ENCODE measurements around the gene SLC9A7.
A peak's percentile ranks its signal among the peaks of the same experiment; 100 is the strongest.

The SLC9A7 gene

DNA sequence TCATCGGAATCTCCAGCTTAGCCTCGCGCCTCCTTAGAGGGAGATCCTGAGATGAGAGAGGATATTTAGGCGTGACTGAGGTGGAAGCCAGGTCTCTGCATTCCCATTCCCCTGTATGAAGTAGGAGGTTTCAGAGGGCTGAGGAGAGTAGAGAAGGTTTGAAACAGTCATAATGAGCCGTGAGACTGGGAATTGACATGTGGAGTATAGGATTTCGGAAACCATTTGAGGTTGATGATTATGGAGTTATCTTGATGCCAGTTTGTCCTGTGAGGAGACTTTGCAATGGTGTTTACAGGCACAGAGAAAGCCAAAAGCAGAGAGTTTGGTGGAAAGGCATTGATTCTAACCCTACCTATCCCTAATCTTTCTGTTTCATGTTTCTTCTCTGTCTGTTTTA lies 183.3 kb downstream of the SLC9A7 start:
- CTCF ChIA-PET: interaction anchor here (1.0 to 1.4 kb wide), 2 partner anchors 15 to 21 kb away, joined by 3 to 4 read pairs; no protein-coding TSS in a partner anchor
- Histone ChIP-seq H3K36me3 (ENCODE audit: control insufficient read depth in 2 of 2, insufficient read depth in 1 of 2, low read length in 2 of 2) (no peaks in the 10 kb centered on the region), H3K27ac (ENCODE audit: extremely low read depth, low read depth, low read length) (no peak overlapping the region), H3K9me3 (ENCODE audit: control insufficient read depth, insufficient read depth, low read depth, low read length) (no peaks in the 10 kb centered on the region), H3K4me1 (ENCODE audit: control insufficient read depth, insufficient read depth, low read length) (peaks cover 8% of the 10 kb centered on the region; the same call in 1 of the 2 replicates), H3K4me3 (ENCODE audit: low read depth, low read length) (no peak overlapping the region; the same call in 1 of the 2 replicates)
- TF ChIP-seq ZNF560 (tag by site-specific recombination; IDR thresholded peaks at IDR 0.05; ENCODE audit: borderline replicate concordance) (no peak), ZNF335 (tag by site-specific recombination; conservative IDR thresholded peaks at IDR 0.05) (peak; percentile 38; the same call in 1 of the 2 replicates), GLIS2 (tag by site-specific recombination; IDR thresholded peaks at IDR 0.05) (no peak), ZNF184 (tag by site-specific recombination; IDR thresholded peaks at IDR 0.05) (no peak), REPIN1 (tag by site-specific recombination; IDR thresholded peaks at IDR 0.05; ENCODE audit: low read depth) (no peak), ZNF214 (tag by site-specific recombination; IDR thresholded peaks at IDR 0.05; ENCODE audit: borderline replicate concordance) (no peak), PRDM1 (tag by site-specific recombination; IDR thresholded peaks at IDR 0.05) (no peak), YY2 (tag by site-specific recombination; IDR thresholded peaks at IDR 0.05) (no peak), ZBTB20 (tag by site-specific recombination; IDR thresholded peaks at IDR 0.05) (no peak), ZNF350 (tag by site-specific recombination; IDR thresholded peaks at IDR 0.05) (no peak), ZNF785 (tag by site-specific recombination; IDR thresholded peaks at IDR 0.05) (no peak), ZNF558 (tag by site-specific recombination; IDR thresholded peaks at IDR 0.05) (no peak), ZBTB17 (tag by site-specific recombination; IDR thresholded peaks at IDR 0.05) (0 out of 2 replicates have a peak, but pooled peaks have one; percentile 31), ZNF548 (tag by site-specific recombination; IDR thresholded peaks at IDR 0.05) (no peak), ZNF211 (tag by site-specific recombination; IDR thresholded peaks at IDR 0.05; ENCODE audit: low read depth) (no peak), ZNF266 (tag by site-specific recombination; IDR thresholded peaks at IDR 0.05; ENCODE audit: low read depth) (no peak), ZNF792 (tag by site-specific recombination; IDR thresholded peaks at IDR 0.05) (no peak), IKZF3 (tag by site-specific recombination; IDR thresholded peaks at IDR 0.05) (no peak), ZNF670 (tag by site-specific recombination; IDR thresholded peaks at IDR 0.05; ENCODE audit: low read depth) (no peak), ZBTB21 (tag by site-specific recombination; IDR thresholded peaks at IDR 0.05) (no peak), ZNF239 (tag by site-specific recombination; IDR thresholded peaks at IDR 0.05) (no peak)
- TF ChIP-seq, protein P1, sequence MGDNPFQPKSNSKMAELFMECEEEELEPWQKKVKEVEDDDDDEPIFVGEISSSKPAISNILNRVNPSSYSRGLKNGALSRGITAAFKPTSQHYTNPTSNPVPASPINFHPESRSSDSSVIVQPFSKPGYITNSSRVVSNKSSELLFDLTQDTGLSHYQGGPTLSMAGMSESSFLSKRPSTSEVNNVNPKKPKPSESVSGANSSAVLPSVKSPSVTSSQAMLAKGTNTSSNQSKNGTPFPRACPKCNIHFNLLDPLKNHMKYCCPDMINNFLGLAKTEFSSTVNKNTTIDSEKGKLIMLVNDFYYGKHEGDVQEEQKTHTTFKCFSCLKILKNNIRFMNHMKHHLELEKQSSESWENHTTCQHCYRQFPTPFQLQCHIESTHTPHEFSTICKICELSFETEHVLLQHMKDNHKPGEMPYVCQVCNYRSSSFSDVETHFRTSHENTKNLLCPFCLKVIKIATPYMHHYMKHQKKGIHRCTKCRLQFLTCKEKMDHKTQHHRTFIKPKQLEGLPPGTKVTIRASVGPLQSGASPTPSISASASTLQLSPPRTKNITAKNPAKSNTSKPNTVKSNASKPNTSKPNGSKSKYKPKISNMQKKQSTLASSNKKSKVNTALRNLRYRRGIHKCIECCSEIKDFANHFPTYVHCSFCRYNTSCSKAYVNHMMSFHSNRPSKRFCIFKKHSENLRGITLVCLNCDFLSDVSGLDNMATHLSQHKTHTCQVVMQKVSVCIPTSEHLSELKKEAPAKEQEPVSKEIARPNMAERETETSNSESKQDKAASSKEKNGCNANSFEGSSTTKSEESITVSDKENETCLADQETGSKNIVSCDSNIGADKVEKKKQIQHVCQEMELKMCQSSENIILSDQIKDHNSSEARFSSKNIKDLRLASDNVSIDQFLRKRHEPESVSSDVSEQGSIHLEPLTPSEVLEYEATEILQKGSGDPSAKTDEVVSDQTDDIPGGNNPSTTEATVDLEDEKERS (tag by site-specific recombination; IDR thresholded peaks at IDR 0.05): no peak
- TF ChIP-seq, protein P2, sequence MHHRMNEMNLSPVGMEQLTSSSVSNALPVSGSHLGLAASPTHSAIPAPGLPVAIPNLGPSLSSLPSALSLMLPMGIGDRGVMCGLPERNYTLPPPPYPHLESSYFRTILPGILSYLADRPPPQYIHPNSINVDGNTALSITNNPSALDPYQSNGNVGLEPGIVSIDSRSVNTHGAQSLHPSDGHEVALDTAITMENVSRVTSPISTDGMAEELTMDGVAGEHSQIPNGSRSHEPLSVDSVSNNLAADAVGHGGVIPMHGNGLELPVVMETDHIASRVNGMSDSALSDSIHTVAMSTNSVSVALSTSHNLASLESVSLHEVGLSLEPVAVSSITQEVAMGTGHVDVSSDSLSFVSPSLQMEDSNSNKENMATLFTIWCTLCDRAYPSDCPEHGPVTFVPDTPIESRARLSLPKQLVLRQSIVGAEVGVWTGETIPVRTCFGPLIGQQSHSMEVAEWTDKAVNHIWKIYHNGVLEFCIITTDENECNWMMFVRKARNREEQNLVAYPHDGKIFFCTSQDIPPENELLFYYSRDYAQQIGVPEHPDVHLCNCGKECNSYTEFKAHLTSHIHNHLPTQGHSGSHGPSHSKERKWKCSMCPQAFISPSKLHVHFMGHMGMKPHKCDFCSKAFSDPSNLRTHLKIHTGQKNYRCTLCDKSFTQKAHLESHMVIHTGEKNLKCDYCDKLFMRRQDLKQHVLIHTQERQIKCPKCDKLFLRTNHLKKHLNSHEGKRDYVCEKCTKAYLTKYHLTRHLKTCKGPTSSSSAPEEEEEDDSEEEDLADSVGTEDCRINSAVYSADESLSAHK (tag by site-specific recombination; IDR thresholded peaks at IDR 0.05): peak; percentile 82
- POLR2A ChIA-PET: no interaction called here
